Neural cell (in vitro differentiated cells): ENCODE results near the gene SAT2. TPM values are rescaled to one million over a fixed set of nuclear protein-coding genes. Genes with fewer than 3 reads are reported as not detected.
A peak's percentile ranks its signal among the peaks of the same experiment; 100 is the strongest.

ENCODE experiments used
- H2AFZ ChIP-seq: fragments of 200-600, 300-800 bp; sonication (generic), shearing (Covaris generic); 2 replicates; pipeline ENCODE4 v1.6.0; 2014; ENCODE audit warnings: low read depth, mild to moderate bottlenecking, antibody characterized with exemption, low read length, moderate library complexity
- H3F3A ChIP-seq: fragments of 200-600 bp; shearing (Covaris generic); 2 replicates; pipeline ENCODE4 v1.6.1; 2016; ENCODE audit warnings: mild to moderate bottlenecking, moderate library complexity, mixed read lengths, antibody characterized with exemption, low read length; ENCODE audit not compliant: insufficient read depth, poor library complexity, severe bottlenecking
- H3K27ac ChIP-seq: fragments of 200-600, 300-800 bp; sonication (generic), shearing (Covaris generic); 2 replicates; pipeline ENCODE4 v1.5.1; 2014; ENCODE audit warnings: mild to moderate bottlenecking, low read length, moderate library complexity
- H3K27me3 ChIP-seq: fragments of 300-800, 200-600 bp; sonication (generic), shearing (Covaris generic); 2 replicates; pipeline ENCODE4 v1.6.0; 2014; ENCODE audit warnings: mild to moderate bottlenecking, low read depth, low read length, moderate library complexity; ENCODE audit not compliant: insufficient read depth
- H3K36me3 ChIP-seq: fragments of 300-800, 200-600 bp; sonication (generic), shearing (Covaris generic); 2 replicates; pipeline ENCODE4 v1.5.1; 2014; ENCODE audit warnings: mild to moderate bottlenecking, antibody characterized with exemption, low read length, moderate library complexity; ENCODE audit not compliant: insufficient read depth
- H3K4me2 ChIP-seq: fragments of 300-800, 200-600 bp; sonication (generic), shearing (Covaris generic); 2 replicates; pipeline ENCODE4 v1.6.0; 2014; ENCODE audit warnings: mild to moderate bottlenecking, low read length
- H3K4me3 ChIP-seq: fragments of 300-800, 200-600 bp; sonication (generic), shearing (Covaris generic); 2 replicates; pipeline ENCODE4 v1.5.1; 2014; ENCODE audit warnings: mild to moderate bottlenecking, low read length, moderate library complexity
- H3K79me2 ChIP-seq: fragments of 200-600 bp; shearing (Covaris generic); replicated peaks from 2 replicates; pipeline ENCODE4 v1.6.0; 2014; ENCODE audit warnings: mild to moderate bottlenecking, low read length, moderate library complexity; ENCODE audit not compliant: insufficient read depth
- H3K9ac ChIP-seq: fragments of 300-800, 200-600 bp; sonication (generic), shearing (Covaris generic); 2 replicates; pipeline ENCODE4 v1.6.1; 2016; ENCODE audit warnings: mild to moderate bottlenecking, low read length, mixed read lengths
- H3K9me2 ChIP-seq: fragments of 200-600 bp; shearing (Covaris generic); 2 replicates; pipeline ENCODE4 v1.6.1; 2016; ENCODE audit warnings: mild to moderate bottlenecking, low read length, mixed read lengths; ENCODE audit not compliant: insufficient read depth
- H3K9me3 ChIP-seq: fragments of 200-600, 300-800 bp; sonication (generic), shearing (Covaris generic); 2 replicates; pipeline ENCODE4 v1.6.1; 2016; ENCODE audit warnings: mild to moderate bottlenecking, mixed run types, low read length, moderate library complexity, mixed read lengths
- H4K20me1 ChIP-seq: fragments of 200-600 bp; shearing (Covaris generic); 2 replicates; pipeline ENCODE4 v1.6.1; 2016; ENCODE audit warnings: mild to moderate bottlenecking, mixed run types; ENCODE audit not compliant: insufficient read depth
- EP300 ChIP-seq: fragments of 450-650 bp; conservative IDR thresholded peaks from 2 replicates; pipeline ENCODE4 v1.6.1; 2014; ENCODE audit warnings: antibody characterized with exemption, mild to moderate bottlenecking, moderate library complexity; ENCODE audit not compliant: poor library complexity, severe bottlenecking
- EZH2 ChIP-seq: fragments of 200-600, 300-800 bp; shearing (Covaris generic), sonication (generic); IDR thresholded peaks from 2 replicates; pipeline ENCODE4 v1.6.1; 2014; ENCODE audit warnings: antibody characterized with exemption, low read length, borderline replicate concordance, mild to moderate bottlenecking; ENCODE audit not compliant: insufficient read depth, poor library complexity, severe bottlenecking
- MXI1 ChIP-seq: fragments of 450-650 bp; conservative IDR thresholded peaks from 2 replicates; pipeline ENCODE4 v1.6.1; 2014; ENCODE audit warnings: antibody characterized with exemption, mild to moderate bottlenecking; ENCODE audit not compliant: poor library complexity, severe bottlenecking
- POLR2AphosphoS5 ChIP-seq: IDR thresholded peaks from 2 replicates; pipeline ENCODE4 v1.6.1; 2012
- RAD21 ChIP-seq: fragments of 450-650 bp; conservative IDR thresholded peaks from 2 replicates; pipeline ENCODE4 v1.6.1; 2014; ENCODE audit warnings: antibody characterized with exemption, mild to moderate bottlenecking, moderate library complexity
- SMC3 ChIP-seq: fragments of 450-650 bp; conservative IDR thresholded peaks from 2 replicates; pipeline ENCODE4 v1.6.1; 2014; ENCODE audit warnings: antibody characterized with exemption, mild to moderate bottlenecking, moderate library complexity; ENCODE audit not compliant: poor library complexity
- TAF1 ChIP-seq: IDR thresholded peaks from 2 replicates; pipeline ENCODE4 v1.6.1; 2012; ENCODE audit warnings: low read depth
- polyA plus RNA-seq: library from polyadenylated mRNA; depleted of rRNA; stranded (reverse); fragments of >200 nt; gene quantifications from 2 replicates; pipeline ENCODE4 v1.2.3, GENCODE V29; 2014
- TF ChIP-seq, protein P1 (sequence below): fragments of 450-650 bp; IDR thresholded peaks from 2 replicates; pipeline ENCODE4 v1.5.1; 2014; ENCODE audit warnings: antibody characterized with exemption, mild to moderate bottlenecking, moderate library complexity; ENCODE audit not compliant: poor library complexity, severe bottlenecking
- TF ChIP-seq, protein P2 (sequence below): IDR thresholded peaks from 2 replicates; pipeline ENCODE4 v1.6.1; 2012; ENCODE audit warnings: borderline replicate concordance

SAT2 gene
- polyA plus RNA-seq, 1 donor from 2014 or later: 303 TPM

GRCh38 chr17:7613769-7614424, 13.7 kb downstream of the SAT2 start:
- peak overlapping the region; percentile 82 for H3K27ac ChIP-seq
- H3K9ac ChIP-seq: peak overlapping the region; percentile 94
- no peaks in the 10 kb centered on the region for H3K9me2 ChIP-seq
- no peaks in the 10 kb centered on the region for H3K36me3 ChIP-seq
- peaks cover 51% of the 10 kb centered on the region for H3K79me2 ChIP-seq
- H2AFZ ChIP-seq: no peak overlapping the region
- H3K4me3 ChIP-seq: peak overlapping the region; percentile 96
- TF ChIP-seq MXI1 (peak; percentile 19), TAF1 (no peak), POLR2AphosphoS5 (no peak), EZH2 (no peak), EP300 (no peak), RAD21 (no peak)
- TF ChIP-seq, protein P1, sequence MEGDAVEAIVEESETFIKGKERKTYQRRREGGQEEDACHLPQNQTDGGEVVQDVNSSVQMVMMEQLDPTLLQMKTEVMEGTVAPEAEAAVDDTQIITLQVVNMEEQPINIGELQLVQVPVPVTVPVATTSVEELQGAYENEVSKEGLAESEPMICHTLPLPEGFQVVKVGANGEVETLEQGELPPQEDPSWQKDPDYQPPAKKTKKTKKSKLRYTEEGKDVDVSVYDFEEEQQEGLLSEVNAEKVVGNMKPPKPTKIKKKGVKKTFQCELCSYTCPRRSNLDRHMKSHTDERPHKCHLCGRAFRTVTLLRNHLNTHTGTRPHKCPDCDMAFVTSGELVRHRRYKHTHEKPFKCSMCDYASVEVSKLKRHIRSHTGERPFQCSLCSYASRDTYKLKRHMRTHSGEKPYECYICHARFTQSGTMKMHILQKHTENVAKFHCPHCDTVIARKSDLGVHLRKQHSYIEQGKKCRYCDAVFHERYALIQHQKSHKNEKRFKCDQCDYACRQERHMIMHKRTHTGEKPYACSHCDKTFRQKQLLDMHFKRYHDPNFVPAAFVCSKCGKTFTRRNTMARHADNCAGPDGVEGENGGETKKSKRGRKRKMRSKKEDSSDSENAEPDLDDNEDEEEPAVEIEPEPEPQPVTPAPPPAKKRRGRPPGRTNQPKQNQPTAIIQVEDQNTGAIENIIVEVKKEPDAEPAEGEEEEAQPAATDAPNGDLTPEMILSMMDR: no peak
- TF ChIP-seq, protein P2, sequence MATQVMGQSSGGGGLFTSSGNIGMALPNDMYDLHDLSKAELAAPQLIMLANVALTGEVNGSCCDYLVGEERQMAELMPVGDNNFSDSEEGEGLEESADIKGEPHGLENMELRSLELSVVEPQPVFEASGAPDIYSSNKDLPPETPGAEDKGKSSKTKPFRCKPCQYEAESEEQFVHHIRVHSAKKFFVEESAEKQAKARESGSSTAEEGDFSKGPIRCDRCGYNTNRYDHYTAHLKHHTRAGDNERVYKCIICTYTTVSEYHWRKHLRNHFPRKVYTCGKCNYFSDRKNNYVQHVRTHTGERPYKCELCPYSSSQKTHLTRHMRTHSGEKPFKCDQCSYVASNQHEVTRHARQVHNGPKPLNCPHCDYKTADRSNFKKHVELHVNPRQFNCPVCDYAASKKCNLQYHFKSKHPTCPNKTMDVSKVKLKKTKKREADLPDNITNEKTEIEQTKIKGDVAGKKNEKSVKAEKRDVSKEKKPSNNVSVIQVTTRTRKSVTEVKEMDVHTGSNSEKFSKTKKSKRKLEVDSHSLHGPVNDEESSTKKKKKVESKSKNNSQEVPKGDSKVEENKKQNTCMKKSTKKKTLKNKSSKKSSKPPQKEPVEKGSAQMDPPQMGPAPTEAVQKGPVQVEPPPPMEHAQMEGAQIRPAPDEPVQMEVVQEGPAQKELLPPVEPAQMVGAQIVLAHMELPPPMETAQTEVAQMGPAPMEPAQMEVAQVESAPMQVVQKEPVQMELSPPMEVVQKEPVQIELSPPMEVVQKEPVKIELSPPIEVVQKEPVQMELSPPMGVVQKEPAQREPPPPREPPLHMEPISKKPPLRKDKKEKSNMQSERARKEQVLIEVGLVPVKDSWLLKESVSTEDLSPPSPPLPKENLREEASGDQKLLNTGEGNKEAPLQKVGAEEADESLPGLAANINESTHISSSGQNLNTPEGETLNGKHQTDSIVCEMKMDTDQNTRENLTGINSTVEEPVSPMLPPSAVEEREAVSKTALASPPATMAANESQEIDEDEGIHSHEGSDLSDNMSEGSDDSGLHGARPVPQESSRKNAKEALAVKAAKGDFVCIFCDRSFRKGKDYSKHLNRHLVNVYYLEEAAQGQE: no peak
- no peaks in the 10 kb centered on the region for H4K20me1 ChIP-seq
- peak overlapping the region; percentile 87 for H3K4me2 ChIP-seq
- no peaks in the 10 kb centered on the region for H3K27me3 ChIP-seq
- H3F3A ChIP-seq: no peaks in the 10 kb centered on the region
- no peaks in the 10 kb centered on the region for H3K9me3 ChIP-seq

DNA sequence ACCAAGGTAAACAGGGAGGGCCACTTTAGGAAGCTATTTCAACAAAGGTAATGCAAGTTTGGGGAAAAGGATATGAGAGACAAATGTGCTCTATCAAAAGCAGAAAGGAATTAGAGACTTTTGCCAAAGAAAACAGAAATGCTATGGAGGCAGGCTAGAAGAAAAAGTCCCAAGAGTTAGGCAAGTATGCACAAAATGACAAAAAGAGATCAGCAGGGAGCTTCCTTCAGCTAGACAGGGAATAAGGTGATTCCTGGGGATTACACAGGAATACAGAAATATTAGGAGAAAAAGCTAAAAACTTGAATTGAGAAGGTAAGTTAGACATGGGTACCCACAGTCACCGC, 15.4 kb downstream of the SAT2 start:
- peak overlapping the region; percentile 96 for H3K4me3 ChIP-seq
- H3F3A ChIP-seq: no peaks in the 10 kb centered on the region
- peaks cover 60% of the 10 kb centered on the region for H3K79me2 ChIP-seq
- H4K20me1 ChIP-seq: no peaks in the 10 kb centered on the region
- TF ChIP-seq SMC3: no peak
- no peak for TF ChIP-seq EZH2
- TF ChIP-seq POLR2AphosphoS5: no peak
- TF ChIP-seq, protein P2: no peak
- TF ChIP-seq TAF1: no peak
- no peak overlapping the region for H3K27ac ChIP-seq
- no peaks in the 10 kb centered on the region for H3K9me2 ChIP-seq
- no peaks in the 10 kb centered on the region for H3K9me3 ChIP-seq
- peak overlapping the region; percentile 9 for H3K4me2 ChIP-seq
- H2AFZ ChIP-seq: no peak overlapping the region
- H3K27me3 ChIP-seq: no peaks in the 10 kb centered on the region
- no peak overlapping the region for H3K9ac ChIP-seq
- no peaks in the 10 kb centered on the region for H3K36me3 ChIP-seq
